NCI-H2227 (cell line): ENCODE results near the gene RAMP2.

Experiments used
- DNase-seq: peaks from one replicate; lab custom pipeline; 2025; ENCODE audit not compliant: unreplicated experiment; lab: John Stamatoyannopoulos, UW

RAMP2 gene

DNA sequence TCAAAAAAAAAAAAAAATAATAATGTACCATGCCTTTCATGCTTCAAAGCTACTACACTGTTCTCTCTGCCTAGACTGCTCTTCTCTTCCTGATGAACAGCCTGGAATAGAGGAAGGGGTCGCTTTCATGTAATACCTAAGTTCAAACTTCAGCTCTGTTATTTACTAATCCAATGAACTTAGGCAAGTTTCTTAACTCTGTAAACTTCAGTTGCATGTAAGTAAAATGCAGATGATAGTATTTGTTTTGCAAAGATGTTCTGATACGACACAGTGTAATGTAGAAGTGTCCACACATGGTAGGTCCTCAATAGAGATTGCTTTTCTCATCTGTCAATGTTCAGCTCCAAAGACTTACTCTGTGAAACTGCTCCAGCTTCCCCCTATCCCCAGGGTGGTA is 30.9 kb downstream of the RAMP2 start:
- DNase-seq = no peak

DNA sequence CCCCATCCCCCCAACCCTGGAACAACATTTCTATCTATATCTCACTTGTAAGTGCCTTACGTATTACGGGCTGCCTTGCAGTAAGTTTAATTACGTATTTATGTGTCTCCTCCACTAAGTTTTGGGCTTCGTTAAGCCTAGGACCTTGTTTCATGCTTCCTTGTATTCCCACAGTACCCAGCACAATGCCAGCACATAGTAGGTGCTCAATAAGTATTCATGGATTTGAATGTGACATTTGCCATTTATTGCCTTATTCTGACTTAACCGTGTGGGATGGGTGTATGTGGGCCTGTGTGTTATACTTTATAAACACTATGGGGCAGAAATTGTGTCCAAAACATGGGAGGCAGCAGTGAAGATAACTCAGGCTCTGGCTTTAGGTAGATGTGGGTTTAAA is 31.5 kb downstream of the RAMP2 start:
- no peak for DNase-seq

DNA sequence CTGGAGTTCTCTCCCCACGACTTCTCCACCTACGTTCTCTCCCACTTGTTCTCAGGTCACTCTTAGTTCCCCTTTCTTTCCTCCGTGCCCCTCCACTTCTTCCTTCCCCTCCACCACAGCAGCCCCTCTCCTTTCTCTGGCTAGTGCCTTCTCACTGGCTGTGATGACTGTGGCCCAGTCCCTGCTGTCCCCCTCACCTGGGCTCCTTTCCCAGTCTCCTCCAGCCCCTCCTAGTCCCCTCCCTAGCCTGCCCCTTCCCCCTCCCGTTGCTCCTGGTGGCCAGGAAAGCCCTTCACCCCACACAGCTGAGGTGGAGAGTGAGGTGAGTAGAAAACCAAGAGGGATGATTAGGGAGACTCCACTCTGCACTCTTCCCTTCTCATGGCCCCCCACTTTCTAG is 34.0 kb downstream of the RAMP2 start:
- no peak for DNase-seq

DNA sequence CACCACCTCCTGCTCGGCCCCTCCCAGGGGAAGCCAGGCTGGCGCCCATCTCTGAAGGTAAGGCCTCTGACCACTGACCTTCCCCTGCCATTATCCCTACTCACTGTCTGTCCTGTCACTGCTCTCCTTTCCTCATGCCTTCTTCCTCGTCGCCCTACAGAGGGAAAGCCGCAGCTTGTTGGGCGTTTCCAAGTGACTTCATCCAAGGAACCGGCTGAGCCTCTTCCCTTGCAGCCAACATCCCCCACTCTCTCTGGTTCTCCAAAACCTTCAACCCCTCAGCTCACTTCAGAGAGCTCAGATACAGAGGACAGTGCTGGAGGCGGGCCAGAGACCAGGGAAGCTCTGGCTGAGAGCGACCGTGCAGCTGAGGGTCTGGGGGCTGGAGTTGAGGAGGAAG is 34.4 kb downstream of the RAMP2 start:
- DNase-seq = no peak

DNA sequence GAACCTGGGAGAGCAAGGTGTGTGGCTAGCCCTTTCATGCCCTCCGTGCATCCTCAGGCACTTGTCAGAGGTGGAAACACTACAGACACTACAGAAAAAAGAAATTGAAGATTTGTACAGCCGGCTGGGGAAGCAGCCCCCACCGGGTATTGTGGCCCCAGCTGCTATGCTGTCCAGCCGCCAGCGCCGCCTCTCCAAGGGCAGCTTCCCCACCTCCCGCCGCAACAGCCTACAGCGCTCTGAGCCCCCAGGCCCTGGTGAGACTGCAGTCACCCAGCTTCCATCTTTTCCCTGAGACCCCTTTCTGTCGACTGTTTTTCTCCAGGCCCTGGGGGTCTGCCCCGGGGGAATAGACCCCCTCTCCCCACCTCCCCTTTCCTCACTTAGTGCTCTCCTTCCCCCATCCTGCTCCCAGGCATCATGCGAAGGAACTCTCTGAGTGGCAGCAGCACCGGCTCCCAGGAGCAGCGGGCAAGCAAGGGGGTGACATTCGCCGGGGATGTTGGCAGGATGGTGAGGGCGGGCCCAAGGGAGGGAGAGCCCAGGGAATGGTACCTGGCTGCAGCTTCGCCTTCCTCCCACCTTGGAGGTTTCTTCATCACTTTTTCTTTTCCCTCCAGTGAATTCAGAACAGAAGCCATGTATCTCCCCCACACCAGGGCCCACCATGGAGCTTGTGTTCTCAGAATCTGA is 35.2 kb downstream of the RAMP2 start:
- DNase-seq = no peak

DNA sequence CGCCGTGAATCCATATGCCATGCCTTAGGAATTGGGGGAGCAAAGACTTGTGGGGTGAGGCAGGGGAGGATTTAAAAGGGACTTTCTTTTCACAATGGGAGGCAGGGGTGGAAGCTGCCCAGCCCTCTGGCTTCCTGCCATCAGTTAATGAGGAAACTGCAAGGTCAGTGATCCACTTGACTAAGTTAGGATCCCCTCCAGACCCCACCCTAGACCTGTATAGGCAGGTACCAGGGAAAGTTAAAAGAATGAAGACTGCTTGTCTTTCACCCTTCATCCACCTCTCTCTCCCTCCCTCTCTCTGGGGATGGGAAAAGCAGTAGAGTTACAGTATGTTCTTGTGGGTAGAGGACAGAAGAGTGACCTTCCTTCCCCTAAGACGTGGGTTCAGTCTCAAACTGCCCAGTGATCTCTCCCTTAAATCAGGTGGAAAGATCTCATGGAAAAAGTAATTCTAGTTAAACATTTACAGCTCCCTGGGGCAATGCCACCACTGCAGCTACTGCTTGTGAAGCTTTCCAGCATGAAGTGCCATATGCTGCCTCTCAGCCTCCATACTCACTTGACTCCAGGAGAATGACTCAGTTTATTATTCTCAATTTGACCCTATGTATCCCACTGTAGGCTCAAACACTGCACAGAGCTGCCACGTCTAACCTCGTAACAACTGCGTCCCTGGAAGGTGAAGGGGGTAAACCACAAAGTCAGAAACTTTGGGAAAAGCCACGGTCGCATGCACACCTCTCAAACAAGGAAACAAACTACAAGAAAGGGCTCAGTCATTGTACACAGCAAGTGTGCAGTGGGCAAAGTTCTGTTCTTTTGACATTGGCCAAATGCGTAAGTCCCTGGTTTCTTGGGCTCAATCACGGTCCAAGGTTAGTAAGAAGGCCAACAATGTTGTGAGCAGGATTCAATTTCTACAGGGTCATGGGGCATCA is 36.3 kb downstream of the RAMP2 start:
- DNase-seq = no peak

DNA sequence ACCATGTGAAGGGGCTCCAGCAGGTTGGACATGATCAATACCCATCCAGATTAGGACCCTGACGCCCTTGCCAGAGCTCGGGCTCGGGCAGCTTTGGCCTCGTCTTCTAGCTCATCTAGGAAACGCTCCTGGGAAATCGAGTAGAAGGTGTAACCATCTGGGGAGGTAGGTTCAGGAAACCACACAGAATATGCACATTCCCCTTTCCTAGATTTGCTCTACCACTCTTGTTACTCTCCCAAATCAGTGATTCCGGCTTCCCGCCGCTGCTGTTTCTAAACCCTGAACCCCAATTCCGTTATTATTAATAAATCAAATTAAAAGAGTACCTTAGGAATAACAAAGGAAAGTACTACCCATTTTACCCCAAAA is 37.0 kb downstream of the RAMP2 start:
- DNase-seq = no peak

DNA sequence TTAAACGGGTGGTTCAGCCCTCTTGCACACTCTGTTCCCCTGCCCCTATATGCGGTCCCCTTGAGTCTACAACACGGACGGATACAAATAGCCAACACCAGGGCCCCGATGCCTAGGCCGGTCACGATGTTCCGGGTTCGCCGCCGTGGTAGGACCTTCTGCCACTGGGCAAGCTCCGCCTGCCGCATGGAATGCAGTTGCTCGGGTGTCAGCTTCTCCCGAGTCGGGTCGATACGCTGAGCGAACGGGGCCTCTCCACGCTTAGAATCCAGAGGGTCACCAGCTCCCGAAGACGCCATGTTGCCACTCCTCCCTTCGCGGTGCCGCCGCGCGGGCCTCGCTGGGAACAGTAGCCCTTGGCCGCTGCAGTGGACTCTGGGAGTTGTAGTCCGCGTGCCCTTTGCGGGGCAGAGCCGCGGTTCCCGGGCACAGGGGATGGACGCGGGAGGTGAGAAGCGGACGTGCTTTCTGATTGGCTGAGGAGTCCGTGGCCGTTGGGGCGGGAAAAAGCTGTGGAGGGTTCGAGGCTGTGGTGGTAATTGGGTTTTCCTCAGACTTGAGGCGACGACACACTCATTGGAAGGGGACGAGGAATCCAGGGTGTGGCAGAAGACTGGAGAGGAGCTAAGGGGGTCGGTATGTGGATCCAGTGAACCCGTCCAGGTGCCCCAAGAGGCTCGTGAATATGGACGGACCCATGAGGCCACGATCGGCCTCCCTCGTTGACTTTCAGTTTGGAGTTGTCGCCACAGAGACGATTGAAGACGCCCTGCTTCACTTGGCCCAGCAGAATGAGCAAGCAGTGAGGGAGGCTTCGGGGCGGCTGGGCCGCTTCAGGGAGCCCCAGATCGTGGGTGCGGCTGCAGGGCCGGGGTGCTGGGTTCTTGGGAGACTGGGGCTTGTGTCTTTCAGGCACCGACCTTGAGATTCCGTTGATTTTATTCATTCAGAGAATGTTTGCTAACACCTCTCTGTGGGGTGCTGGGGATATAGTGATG is 37.7 kb downstream of the RAMP2 start, which contains the start of the genes CNTD1 and COA3:
CNTD1 (plus strand) TSS at position 479 of the 998 bp plus-strand sequence; CDS start at position 686, 207 bp downstream.
COA3 (minus strand) TSS at position 322 of the 998 bp plus-strand sequence; CDS start at position 299, 23 bp downstream.
- peak; percentile 95 for DNase-seq

DNA sequence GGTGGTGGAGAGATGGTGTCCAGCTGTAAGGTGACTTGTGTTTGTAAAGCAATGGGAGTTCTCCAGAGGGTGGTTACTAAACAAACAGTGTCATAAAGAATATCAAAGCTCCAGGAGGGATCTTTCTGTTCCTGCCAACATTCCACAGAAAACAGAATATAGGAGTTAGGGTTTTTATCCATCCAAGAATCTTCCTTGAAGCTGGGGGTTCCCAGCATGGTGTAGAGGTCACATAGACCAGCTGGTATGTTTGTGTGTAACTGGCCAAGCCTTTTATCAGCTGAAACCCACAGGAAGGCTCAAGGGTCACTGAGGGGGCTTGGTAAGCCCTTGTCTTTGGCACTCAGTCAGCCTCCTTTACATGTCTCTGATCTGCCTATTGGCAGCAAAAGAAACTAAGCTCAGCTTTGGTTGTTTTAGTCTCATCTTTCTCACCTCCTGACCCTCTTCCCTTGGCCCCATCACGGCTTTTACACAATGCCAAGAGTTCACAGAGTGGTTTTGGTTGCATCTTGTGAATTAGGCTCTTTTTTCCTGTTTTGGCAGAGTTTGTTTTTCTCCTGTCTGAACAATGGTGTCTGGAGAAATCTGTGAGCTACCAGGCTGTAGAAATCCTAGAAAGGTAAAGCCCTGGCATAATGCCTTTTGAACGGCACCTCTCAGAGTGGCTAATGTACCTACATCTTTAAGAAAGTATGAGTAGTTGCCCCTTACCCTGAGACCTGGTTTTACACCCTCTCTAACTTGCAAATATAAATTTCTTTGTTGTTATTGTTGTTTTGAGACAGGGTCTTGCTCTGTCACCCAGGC is 42.3 kb downstream of the RAMP2 start:
- DNase-seq = no peak

DNA sequence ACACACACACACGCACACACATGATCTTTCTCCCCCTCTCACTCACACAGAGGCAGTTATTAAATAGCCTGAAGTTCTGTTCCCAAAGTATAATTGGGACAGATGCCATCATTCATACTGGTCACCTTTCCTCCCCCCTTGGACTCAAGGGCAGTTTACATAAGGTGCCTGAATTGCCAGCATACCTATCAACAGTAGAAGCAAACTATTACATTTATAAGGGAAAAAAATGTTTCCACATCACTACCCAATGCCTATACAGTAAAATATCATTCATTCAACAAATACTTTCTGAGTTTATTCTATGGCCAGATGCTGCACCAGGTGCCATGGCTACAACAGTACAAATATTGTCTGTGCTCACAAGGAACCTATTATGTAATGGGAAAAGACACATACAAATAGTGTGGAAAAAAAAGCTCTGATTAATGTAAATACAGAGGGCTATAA is 43.9 kb downstream of the RAMP2 start:
- no peak for DNase-seq

DNA sequence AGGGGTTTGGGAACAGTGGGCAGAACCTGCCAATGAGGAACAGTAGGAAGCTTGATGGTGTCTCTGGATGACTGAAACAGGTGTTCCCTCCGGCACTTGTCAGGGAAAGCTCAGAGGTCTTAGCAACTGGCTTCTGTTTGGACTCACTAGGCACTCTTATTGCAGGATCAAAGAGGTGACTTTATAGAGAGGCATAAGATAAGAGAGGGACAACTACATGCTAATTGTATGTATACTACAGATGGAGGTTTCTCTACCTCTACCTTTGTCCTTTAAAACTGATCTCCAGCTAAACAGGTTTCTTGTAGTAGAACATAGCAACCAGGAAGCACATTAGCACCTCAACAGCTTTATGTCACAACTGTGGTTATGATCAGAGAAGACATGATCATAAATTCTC is 45.2 kb downstream of the RAMP2 start:
- no peak for DNase-seq

DNA sequence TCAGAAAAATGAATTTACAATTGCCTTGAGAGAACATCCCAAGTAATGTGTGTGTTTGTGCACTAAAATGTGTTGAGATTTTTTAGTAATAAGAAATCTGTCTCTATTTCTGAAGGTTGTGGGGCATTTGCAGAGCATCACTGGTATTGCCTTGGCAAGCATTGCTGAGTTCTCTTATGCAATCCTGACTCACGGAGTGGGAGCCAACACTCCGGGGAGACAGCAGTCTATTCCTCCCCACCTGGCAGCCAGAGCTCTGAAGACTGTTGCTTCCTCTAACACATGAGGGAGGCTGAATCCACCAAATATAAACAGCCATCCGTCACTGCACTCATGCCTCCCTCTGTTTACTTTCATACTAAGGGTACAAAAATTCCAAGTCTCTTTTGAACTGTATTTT is 48.2 kb downstream of the RAMP2 start:
- no peak for DNase-seq
